HG03066 (cell line): ENCODE results near the gene MS4A18.
A peak's percentile ranks its signal among the peaks of the same experiment; 100 is the strongest.
"Not testable (repeated sequence)": the region's sequence is repeated elsewhere in the genome, so short reads cannot be mapped to it uniquely, and the experiment has no call there.

Source experiments
- ATAC-seq: cut with Tn5 transposase; IDR thresholded peaks from one replicate; pipeline ENCODE4 v1.9.1; 2021; ENCODE audit warnings: low read depth; ENCODE audit not compliant: unreplicated experiment

MS4A18 gene

DNA sequence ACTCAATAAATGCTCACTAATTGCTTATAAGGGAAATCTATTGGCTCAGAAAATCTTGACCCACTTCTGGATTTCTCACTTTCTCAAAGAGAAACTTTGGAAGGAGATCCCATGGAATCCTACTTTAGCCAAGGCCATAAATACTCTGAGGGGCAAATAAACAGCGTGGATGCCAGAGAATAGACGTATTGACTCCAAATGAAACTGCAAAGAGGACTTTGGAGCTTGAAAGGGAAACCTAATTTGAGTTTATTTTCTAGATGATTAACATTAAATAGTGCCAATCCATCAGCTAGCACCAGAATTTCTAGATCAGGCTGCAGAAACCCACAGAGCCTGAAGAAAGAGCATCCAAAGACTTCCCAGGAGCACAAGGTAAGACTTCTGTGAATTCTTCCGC is at the start of gene MS4A18:
MS4A18 (plus strand) TSS at position 301 of the 400 bp plus-strand sequence.
- ATAC-seq: no peak

DNA sequence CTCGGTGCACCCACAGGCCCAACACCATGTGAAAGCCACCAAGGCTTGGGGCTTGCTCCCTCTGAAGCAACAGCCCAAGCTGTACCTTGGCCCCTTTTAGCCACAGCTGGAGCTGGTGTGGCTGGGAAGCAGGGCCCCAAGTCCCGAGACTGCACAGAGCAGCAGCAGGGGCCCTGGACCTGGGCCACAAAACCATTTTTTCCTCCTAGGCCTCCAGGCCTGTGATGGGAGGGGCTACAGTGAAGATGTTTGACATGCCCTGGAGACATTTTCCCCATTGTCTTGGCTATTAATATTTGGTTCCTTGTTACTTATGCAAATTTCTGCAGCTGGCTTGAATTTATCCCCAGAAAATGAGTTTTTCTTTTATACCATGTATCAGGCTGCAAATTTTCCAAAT is 46.3 kb upstream of the MS4A18 start:
- not testable (repeated sequence) for ATAC-seq

DNA sequence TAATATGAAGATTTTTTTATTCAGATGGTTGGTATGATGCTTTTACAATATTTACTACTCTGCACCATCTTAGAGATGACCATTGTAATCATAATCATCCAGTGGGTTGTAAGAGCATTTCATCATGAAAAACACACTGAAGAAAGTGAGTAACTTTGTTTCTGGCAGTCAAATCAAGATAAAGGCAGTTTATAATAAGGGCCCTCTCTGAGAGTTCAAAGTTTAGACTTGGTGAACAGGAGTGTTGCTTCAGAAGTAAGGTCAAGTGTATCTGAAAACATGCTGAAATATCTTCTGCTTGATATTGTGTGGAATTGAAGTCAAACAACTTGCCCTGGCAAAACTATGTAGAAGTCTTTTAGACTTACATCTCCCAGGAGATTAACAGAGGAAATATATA is 44.6 kb upstream of the MS4A18 start:
- ATAC-seq: no peak

DNA sequence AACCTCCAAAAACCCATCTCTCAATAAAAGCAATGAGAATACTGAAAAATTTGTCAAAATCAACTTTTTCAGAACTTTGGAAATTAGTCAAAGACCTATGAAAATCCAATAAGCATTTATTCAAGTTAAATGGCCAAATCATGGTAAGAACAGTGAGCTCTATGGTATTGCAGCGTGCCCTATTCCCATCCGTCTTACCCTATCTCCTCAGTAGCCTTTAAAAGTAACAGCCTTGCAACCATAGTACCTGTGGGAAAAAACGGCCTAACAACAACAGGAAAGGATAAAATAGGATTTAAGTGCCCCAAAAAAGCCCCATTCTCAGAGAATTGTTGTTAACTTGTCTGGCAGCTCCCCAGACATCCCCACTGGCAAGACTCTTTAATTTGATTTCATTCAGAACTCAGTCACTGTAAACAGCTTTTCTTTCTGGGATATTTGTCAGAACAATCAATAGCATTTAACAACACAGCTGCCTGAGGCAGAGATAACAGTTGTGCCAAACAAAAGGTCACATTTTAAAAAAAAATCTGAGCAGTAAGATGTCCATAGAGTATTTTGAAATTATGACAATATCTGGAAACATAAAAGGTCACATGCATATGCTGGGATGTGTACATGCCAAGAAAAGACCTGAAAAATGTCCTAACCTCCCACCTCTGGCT is 43.9 kb upstream of the MS4A18 start:
- ATAC-seq: no peak

DNA sequence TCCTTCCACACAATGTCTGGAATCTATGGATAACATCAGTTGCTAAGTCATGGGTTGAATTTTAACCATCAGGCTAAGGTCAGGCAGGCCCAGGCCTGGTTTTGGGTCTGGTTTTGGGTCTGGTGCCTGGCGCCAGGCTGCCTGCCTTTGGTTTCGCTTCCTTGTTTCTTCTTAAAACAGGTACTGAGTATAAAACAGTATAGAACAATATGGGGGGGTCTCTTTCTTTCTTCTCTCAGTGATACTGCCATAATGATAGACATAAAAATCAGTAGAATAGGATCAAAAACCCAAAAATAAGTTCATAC is 40.0 kb upstream of the MS4A18 start:
- ATAC-seq: peak; percentile 45

DNA sequence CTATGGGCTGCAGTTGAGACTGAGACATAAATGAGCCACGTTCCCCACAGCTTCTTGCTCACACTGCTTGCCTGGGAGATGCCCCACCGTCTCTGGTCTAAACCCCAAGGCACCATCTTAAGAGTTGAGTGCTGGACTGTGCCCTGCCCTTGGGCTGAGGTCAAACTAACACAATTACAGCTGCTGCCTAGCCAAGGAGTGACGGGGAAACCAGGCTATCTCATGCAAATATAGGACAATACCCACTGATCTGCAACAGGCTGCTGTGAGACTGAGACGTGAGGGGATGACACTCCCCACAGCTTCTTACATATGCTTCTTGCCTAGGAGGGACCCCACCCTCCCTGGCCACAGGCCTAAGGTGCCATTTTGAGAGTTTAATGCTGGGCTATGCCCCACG is 32.9 kb upstream of the MS4A18 start:
- no peak for ATAC-seq

DNA sequence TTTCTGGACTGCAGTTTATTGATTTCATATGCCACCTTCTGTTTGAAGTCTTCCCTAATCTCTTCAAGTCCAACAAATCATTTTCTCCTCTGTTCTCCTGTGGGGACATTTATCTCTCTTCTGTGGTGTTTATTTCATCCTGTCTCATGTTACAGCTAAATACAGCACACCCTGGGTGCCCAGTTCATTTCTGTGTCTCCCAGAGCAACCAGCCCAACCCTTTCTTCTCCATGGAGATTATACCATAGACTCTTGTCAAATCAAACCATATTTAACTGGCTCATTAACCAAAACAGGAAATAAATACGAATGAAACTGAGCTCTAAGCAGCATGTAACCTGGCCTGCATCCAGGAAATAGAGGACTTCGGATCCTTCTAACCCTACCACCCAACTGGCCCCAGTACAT is 25.2 kb upstream of the MS4A18 start, which contains the start of gene MS4A8:
MS4A8 (plus strand) TSS at position 329 of the 408 bp plus-strand sequence. CDS start 1,249 bp downstream, outside the sequence.
- ATAC-seq: no peak

DNA sequence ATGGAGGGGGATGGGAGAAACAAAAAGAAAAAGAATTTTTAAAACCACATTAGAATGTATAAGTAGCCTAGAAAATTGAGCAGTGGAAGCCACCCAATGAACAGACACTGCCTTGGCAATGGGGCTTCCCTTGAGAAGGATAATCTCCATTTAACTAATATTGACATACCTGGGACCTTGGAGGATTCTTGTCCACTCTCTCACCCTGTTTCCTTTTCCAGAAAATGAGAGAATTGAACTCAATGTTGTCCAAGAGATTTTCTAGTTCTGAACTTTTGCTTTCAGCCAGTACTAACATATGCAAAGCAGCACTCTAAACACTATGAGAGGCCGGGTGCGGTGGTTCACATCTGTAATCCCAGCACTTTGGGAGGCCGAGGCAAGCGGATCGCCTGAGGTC is 24.6 kb upstream of the MS4A18 start:
- ATAC-seq: no peak

DNA sequence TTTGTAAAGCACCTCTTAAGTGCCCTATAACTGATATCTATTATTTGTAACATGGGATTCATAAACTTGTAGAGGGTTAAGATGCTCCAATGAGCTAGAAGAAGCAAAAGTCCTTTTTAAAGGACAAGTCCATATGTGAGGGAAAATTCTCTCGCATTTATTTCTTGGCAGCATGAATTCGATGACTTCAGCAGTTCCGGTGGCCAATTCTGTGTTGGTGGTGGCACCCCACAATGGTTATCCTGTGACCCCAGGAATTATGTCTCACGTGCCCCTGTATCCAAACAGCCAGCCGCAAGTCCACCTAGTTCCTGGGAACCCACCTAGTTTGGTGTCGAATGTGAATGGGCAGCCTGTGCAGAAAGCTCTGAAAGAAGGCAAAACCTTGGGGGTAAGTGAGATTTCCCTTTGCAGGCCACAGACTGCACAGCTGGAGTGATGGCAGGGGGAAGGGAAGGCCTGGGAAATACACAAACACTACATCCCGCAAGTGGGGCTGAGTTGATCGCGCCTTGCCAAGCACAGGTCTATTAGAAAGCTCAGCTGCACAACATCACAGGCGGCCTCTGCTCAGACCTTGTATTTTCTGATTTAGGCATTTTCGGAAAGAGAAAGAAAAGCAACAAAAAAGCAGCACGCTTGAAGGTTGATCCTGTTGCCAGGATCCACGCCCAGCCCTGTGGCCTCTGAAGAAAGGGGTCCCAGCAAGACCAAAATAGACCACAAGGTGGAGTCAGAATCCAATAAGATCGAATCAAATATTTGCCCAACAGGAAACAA is 23.6 kb upstream of the MS4A18 start:
- no peak for ATAC-seq

DNA sequence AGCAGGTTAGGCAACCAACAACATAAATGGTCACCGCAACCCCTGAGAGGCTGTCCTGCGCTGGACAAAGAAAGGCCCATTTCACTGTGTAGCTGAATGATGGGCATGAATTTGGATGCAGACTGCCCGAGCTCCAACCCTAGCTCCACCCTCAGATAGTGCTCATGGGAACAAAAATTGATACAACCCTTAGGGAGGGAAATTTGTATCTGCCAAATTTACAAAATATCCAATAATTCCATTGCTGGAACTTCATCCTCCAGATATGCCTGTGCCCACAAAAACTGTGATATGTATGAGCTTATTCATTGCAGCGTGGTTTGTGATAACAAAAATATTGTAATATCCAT is 23.1 kb upstream of the MS4A18 start:
- no peak for ATAC-seq

DNA sequence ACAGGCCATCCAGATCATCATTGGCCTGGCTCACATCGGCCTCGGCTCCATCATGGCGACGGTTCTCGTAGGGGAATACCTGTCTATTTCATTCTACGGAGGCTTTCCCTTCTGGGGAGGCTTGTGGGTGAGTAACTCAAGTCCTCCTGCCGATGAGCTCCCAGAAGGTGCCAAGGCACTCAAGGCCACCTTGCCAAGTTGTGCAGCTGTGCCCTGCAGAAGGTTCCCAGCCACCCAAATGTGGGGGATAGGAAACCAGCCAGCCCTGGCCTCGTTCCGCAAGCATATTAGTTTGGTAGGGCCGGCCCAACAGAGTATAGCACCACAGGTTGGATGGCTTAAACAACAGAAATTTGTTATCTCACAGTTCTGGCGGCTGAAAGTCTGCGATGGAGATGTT is 21.1 kb upstream of the MS4A18 start:
- ATAC-seq: no peak

DNA sequence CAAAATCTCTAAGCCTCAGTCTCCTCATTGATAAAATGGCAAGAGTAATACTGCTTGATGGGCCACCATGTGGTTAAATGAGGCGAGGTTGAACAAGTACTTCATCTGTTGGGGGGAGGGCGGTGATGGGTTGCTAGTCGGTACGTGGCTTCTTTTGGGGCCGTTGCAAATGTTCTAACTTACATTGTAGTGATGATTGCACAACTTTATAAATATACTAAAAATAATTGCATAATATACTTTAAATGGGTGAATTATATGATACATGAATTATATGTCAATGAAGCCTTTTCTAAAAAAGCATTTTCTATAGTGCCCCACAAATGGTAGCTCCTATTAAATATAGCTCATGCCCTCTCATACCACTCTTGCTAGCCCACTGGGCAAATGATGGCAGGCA is 18.6 kb upstream of the MS4A18 start:
- no peak for ATAC-seq

DNA sequence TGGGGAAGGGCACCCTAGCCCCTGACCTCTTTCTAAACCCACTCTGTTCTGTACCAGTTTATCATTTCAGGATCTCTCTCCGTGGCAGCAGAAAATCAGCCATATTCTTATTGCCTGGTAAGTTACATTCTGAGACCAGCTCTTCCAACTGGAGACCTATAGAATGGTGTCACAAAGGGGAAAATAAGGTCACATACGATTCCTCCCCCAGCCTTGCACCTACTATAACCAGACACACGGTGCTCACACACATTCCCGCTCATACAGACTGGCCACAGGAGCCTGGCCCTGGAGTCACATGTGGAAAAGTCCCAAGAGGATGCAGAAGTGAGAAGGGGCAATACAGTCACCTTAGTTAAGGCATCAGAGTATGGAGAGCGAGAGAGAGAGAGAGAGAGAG is 17.6 kb upstream of the MS4A18 start:
- ATAC-seq: no peak

DNA sequence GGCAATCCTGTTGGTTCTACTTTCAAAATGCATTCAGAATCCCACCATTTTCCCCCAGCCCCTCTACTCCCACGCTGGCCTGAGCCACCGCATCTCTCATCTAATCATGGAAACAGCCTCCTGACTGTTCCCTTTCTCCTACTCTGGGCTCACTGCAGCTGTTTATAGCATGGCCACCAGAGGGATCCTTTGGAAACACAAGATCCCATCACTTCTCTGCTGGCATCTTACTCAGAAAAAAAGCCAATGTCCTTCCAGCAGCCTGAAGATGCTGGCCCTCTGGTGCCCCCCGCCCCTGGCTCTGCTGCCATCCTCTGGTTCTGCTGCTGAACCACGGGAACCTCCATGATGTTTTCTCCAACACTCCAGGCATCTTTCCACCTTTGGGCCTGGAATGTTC is 14.0 kb upstream of the MS4A18 start:
- ATAC-seq: no peak

DNA sequence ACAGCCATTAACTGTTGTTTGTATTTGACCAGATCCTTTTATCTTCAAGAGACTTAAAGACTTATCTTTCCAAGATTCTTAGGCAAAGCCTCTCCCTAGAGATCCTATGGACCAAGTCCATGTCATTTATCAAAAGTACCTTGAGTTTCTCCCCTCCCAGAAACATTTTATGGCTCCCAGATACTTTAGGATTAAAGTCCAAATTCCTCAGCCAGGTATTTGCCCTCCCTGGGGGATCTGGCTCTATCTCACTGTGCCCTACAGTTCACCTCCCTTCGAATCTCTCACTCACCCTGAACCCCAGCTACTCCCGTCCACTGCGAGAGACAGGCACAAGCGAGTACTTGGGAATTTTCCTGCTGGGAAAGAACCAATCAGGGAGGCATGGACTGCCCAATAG is 13.2 kb upstream of the MS4A18 start:
- ATAC-seq: no peak

DNA sequence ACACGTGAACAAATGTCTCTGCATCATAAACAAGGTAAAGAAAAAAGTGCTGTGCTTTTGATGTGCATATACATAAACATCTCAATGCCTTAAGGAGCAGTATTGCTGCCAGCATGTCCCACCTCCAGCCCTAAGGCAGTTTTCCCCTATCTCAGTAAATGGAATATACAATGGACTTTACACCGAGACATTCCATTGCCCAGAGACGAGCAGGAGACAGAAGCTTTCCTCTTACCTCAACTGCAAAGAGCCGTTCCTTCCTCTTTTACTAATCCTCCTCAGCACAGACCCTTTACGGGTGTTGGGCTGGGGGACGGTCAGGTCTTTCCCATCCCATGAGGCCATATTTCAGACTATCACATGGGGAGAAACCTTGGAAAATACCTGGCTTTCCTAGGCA is 11.1 kb upstream of the MS4A18 start:
- ATAC-seq: not testable (repeated sequence)

DNA sequence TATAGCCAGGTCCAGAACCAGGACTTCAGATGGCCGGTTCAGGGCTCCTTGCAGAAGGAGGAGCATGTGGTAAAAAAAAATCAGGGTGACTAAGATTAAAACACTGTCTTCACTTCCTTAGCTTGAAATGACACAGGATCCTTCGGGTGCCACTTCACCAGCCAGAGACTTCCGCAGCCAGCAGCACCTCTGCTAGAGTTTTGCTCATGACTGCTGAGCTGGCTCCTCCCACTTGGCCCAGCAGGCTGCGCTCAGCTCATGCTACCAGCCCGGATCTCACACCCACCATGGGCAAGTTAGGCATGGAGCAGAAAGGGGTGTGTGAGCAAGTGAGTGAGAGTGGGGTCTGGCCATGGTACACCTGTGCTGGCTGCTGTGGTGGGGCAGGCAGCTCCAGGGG is 6.6 kb upstream of the MS4A18 start:
- no peak for ATAC-seq

DNA sequence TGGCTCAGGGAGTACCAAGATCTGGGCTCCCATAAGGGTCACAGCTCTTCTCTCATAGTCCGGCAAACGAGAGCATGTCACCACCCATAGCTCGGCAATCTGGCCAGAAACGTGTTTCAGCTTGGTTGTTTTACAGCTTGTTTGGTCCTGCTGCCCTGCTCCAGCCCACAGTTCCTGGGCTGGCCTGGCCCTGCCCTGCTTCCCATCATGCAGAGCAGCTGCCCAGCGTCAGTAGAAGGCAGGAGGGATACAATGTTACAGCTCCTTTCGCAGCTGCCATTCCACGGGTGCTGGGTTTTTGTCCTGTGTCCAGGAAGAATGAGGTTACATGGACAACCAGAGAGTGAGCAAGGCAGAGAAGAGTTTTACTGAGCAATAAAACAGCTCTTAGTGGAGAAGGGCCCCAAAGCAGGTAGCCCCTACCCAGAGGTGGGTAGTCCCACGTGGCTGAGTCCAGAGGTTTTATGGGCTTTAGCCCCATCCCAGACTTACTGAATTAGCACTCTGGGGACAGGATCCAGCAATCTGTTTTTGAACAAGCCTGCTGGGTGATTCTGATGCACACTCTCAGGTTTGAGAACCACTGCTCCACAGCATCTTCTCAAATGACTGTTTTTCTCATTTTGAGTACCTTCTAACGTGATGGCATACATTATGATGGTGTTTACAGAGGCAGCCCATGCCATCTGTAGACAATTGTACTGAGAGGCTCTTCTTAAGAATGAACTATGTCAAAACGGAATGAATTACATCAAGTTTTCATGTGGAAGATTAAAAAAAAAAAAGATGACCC is 5.8 kb upstream of the MS4A18 start:
- no peak for ATAC-seq

DNA sequence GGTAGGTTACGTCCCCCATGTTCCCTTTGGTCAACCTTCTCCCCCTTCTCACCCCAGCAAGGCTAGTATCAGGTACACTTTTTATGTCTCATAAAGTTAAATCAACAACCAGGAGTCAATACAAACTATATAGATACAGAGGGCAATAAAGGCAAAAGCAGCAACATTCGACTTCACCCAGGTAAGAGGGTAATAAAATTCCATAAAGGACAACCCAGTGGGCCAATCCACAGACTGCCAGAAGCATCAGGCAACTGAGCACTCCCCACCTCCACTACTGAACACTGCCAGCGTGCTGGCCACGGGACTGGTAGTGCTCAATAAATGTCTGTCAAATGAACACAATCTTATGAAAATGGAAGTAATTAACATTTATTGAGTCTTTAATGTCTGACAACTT is 5.1 kb upstream of the MS4A18 start:
- no peak for ATAC-seq

DNA sequence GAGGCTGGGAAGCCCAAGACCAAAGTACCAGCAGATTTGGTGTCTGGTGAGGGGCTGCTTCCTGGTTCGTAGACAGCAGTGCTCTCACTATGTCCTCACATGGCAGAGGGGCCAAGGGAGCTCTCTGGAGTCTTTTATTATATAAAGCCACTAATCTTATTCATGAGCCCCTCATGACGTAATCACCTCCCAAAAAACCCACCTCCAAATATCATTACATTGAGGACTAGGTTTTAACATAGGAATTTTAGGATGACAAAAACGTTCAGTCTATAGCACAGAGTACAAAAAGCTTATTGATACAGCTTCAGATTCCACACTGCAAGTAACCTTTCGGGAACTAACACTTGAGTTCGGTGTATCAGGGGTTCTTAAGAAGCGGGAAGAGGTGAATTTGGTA is 4.1 kb upstream of the MS4A18 start:
- ATAC-seq: no peak

DNA sequence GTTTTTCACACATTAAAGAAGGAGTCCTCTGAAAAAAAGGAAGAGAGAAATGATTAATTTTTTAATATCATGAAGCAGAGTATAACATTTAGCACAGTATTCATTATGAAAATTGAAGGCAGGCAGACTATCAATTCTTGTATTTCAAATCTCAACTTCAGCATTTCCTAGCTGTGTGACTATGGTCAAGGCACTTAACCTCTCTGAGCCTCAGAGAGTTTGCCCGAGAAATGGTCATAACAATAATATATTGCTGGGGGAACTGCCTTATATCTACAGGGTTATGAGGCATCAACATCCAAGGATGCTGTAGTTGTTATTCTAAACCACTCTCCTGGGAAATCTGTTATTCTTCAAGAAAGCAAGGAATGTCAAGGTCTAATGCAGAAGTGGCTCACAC is 1.1 kb downstream of the MS4A18 start:
- no peak for ATAC-seq

DNA sequence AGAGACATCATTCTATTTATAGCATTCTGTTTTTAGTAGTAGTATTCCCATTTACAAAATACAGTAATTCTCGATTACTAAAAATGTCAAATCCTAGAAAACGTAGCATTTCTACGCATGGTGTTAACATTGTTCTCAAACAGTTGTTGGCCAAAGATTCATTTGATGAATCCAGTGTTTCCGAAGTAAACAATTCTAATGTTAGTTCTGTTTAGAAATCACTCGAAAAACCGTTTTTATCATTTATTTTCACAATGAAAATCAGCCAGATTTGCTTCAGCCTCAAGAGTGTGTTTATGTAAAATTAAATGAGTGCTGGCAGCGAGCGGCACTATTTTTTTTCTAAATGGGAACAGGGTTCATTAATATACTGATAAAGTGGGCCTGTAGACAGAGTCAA is 7.1 kb downstream of the MS4A18 start:
- ATAC-seq: no peak
